ENCODE measurements around the gene ZSCAN5C. TPM values are rescaled to one million over a fixed set of nuclear protein-coding genes. Genes with fewer than 3 reads are reported as not detected.
A peak's percentile ranks its signal among the peaks of the same experiment; 100 is the strongest.

The ZSCAN5C gene
- polyA plus RNA-seq, 2 of the 4 experiments (the other 2 are of a cell fraction) = not detected

- CTCF ChIA-PET = interaction anchor here (1.1 to 1.8 kb wide), 4 partner anchors 12 to 166 kb away, joined by 3 to 5 read pairs (median 4); no protein-coding TSS in a partner anchor
- Histone ChIP-seq H3K4me2 (no peak overlapping the region), H3K27ac (no peak overlapping the region), H3K4me3 (no peak overlapping the region), H3K9me3 (no peaks in the 10 kb centered on the region; the same call in 2 of the 3 replicates), H3K4me1 (no peaks in the 10 kb centered on the region)
- FAIRE-seq (no peak), ATAC-seq (no peak), DNase-seq (ENCODE audit: low read depth in 1 of 2, low spot score in 1 of 2) (no peak)
- POLR2A ChIA-PET = no interaction called here
- TF ChIP-seq, protein P1, sequence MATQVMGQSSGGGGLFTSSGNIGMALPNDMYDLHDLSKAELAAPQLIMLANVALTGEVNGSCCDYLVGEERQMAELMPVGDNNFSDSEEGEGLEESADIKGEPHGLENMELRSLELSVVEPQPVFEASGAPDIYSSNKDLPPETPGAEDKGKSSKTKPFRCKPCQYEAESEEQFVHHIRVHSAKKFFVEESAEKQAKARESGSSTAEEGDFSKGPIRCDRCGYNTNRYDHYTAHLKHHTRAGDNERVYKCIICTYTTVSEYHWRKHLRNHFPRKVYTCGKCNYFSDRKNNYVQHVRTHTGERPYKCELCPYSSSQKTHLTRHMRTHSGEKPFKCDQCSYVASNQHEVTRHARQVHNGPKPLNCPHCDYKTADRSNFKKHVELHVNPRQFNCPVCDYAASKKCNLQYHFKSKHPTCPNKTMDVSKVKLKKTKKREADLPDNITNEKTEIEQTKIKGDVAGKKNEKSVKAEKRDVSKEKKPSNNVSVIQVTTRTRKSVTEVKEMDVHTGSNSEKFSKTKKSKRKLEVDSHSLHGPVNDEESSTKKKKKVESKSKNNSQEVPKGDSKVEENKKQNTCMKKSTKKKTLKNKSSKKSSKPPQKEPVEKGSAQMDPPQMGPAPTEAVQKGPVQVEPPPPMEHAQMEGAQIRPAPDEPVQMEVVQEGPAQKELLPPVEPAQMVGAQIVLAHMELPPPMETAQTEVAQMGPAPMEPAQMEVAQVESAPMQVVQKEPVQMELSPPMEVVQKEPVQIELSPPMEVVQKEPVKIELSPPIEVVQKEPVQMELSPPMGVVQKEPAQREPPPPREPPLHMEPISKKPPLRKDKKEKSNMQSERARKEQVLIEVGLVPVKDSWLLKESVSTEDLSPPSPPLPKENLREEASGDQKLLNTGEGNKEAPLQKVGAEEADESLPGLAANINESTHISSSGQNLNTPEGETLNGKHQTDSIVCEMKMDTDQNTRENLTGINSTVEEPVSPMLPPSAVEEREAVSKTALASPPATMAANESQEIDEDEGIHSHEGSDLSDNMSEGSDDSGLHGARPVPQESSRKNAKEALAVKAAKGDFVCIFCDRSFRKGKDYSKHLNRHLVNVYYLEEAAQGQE (IDR thresholded peaks at IDR 0.05) = peak; percentile 87
- peak; percentile 47; the same call in 1 of the 2 replicates for TF ChIP-seq EHMT2 (IDR thresholded peaks at IDR 0.05; ENCODE audit: low read depth)
- TF ChIP-seq, protein P2, sequence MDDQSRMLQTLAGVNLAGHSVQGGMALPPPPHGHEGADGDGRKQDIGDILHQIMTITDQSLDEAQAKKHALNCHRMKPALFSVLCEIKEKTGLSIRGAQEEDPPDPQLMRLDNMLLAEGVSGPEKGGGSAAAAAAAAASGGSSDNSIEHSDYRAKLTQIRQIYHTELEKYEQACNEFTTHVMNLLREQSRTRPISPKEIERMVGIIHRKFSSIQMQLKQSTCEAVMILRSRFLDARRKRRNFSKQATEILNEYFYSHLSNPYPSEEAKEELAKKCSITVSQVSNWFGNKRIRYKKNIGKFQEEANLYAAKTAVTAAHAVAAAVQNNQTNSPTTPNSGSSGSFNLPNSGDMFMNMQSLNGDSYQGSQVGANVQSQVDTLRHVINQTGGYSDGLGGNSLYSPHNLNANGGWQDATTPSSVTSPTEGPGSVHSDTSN (IDR thresholded peaks at IDR 0.05) = no peak
- WGBS (ENCODE audit: missing lambda C conversion rate) = 44% methylated on average over 7 of the region's 7 CpGs
Observed at GRCh38 chr19:56167064-56167578, 35.0 kb upstream of the ZSCAN5C start.

DNA sequence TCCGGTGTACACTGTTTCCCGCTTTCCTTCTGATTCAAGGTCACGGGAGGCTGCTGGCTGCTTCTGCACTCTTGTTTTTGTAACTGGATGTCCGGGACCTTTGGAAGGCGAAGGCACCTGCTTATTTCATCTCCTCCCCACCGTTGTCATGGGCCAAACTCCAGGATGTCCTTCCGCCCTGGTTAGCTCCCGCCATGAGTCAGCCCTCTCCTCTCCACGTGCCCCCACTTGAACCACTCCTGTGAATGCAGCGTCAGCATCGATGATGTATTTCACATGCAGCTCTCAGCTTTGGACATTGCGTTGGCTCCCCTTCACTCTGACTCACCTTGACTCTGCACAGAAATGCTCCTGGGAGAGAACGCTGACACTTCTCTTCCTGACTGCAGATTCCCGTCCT is 31.8 kb upstream of the ZSCAN5C start:
- Histone ChIP-seq H3K4me3 (no peak overlapping the region), H3K27ac (no peak overlapping the region), H3K4me2 (peak overlapping the region; percentile 29; the same call in 1 of the 3 replicates), H3K9me3 (no peaks in the 10 kb centered on the region; the same call in 2 of the 3 replicates), H3K4me1 (no peaks in the 10 kb centered on the region)
- POLR2A ChIA-PET = interaction anchor here (1.0 kb wide), 1 partner anchor 49 kb away, joined by 4 read pairs; the partner anchor contains the start of gene ZNF787
- no peak for FAIRE-seq
- DNase-seq (ENCODE audit: low read depth in 1 of 2, low spot score in 1 of 2) = peak in 1 of 2 experiments; percentile 73
- TF ChIP-seq, protein P2 (IDR thresholded peaks at IDR 0.05) = no peak
- TF ChIP-seq USF2 (IDR thresholded peaks at IDR 0.05) = peak; percentile 81
- TF ChIP-seq MAFK (IDR thresholded peaks at IDR 0.05; ENCODE audit: partially characterized antibody) = peak; percentile 94
- peak; percentile 64 to 79 for ATAC-seq
- 36% methylated on average over 14 of the region's 14 CpGs for WGBS (ENCODE audit: missing lambda C conversion rate)
- CTCF ChIA-PET = interaction anchor here (0.7 to 2.1 kb wide), 4 partner anchors 9 to 170 kb away, joined by 3 to 7 read pairs (median 3); no protein-coding TSS in a partner anchor

DNA sequence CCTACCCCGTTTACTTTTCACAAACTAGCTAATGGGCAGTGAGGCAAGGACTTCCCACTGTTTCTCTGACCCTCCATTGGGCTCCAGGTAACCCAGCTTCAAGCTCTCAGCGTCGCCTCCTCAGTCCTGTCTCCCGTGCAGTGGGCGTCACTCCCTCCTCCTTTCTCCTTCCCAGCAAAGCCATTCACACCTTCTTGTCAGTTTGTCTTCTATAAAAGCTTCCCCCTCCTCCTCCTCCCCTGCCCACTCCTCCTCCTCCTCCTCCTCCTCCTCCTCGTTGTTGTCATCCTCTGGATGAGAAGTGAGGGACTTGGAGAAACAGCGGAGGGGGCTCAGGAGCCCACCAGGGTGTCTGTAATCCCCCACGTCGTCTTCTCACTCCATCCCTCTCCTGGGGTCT is 28.0 kb upstream of the ZSCAN5C start:
- no peak overlapping the region for H3K4me2 ChIP-seq
- no peak overlapping the region for H3K27ac ChIP-seq
- H3K4me1 ChIP-seq = no peaks in the 10 kb centered on the region
- CTCF ChIA-PET = interaction anchor here (0.8 to 1.2 kb wide), 4 partner anchors 19 to 113 kb away, joined by 3 to 5 read pairs (median 3); no protein-coding TSS in a partner anchor
- H3K9me3 ChIP-seq = no peaks in the 10 kb centered on the region
- ATAC-seq (0 out of 6 replicates have a peak, but pooled peaks of 1 of the 2 experiments have one; percentile 11), DNase-seq (ENCODE audit: low read depth in 1 of 2, low spot score in 1 of 2) (no peak), FAIRE-seq (no peak)
- no peak overlapping the region for H3K4me3 ChIP-seq
- WGBS (ENCODE audit: missing lambda C conversion rate) = 27% methylated on average over 9 of the region's 9 CpGs
- POLR2A ChIA-PET = interaction anchor here (0.5 kb wide), 1 partner anchor 32 kb away, joined by 3 read pairs; no protein-coding TSS in a partner anchor
- no peak for TF ChIP-seq FOXS1 (CRISPR knock-in tag; IDR thresholded peaks at IDR 0.05)

- Histone ChIP-seq H3K9me3 (no peaks in the 10 kb centered on the region), H3K27ac (no peak overlapping the region), H3K4me1 (no peaks in the 10 kb centered on the region), H3K4me2 (0 out of 3 replicates have a peak overlapping the region, but pooled peaks have one; percentile 21), H3K4me3 (no peak overlapping the region)
- TF ChIP-seq HDAC2 (IDR thresholded peaks at IDR 0.05) = no peak
- TF ChIP-seq EHMT2 (IDR thresholded peaks at IDR 0.05; ENCODE audit: low read depth) = no peak
- no peak for TF ChIP-seq NR3C1 (IDR thresholded peaks at IDR 0.05)
- no peak for TF ChIP-seq PHF8 (IDR thresholded peaks at IDR 0.05; ENCODE audit: borderline replicate concordance, low read depth)
- no peak for TF ChIP-seq EP300 (IDR thresholded peaks at IDR 0.05)
- TF ChIP-seq BCL3 (IDR thresholded peaks at IDR 0.05) = no peak
- TF ChIP-seq NPAS2 (CRISPR knock-in tag; IDR thresholded peaks at IDR 0.05; ENCODE audit: borderline replicate concordance) = no peak
- TF ChIP-seq FOSB (CRISPR knock-in tag; IDR thresholded peaks at IDR 0.05) = no peak
- TF ChIP-seq CTCF (IDR thresholded peaks at IDR 0.05) = no peak
- TF ChIP-seq KDM1A (IDR thresholded peaks at IDR 0.05; ENCODE audit: low read depth) = no peak
- no peak for TF ChIP-seq SMC3 (IDR thresholded peaks at IDR 0.05)
- TF ChIP-seq, protein P3, sequence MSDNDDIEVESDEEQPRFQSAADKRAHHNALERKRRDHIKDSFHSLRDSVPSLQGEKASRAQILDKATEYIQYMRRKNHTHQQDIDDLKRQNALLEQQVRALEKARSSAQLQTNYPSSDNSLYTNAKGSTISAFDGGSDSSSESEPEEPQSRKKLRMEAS (IDR thresholded peaks at IDR 0.05) = no peak
- ChIA-PET POLR2A (no interaction called here), CTCF (interaction anchor here (1.1 to 2.3 kb wide), 3 partner anchors 19 to 98 kb away, joined by 3 to 9 read pairs (median 7); no protein-coding TSS in a partner anchor)
- DNase-seq (ENCODE audit: low read depth in 1 of 2, low spot score in 1 of 2) (peak in 1 of 2 experiments; percentile 25), ATAC-seq (peak; percentile 40; a peak in 5 of 6 replicates), FAIRE-seq (no peak)
- WGBS (ENCODE audit: missing lambda C conversion rate) = 18% methylated on average over 11 of the region's 11 CpGs
Observed at GRCh38 chr19:56174550-56174949, 27.5 kb upstream of the ZSCAN5C start.
